T1000 (cell line): ENCODE measurements around the gene SLC44A3.
"Not testable (repeated sequence)": the region's sequence is repeated elsewhere in the genome, so short reads cannot be mapped to it uniquely, and the experiment has no call there.

Source experiments
- DNase-seq: peaks from one replicate; lab custom pipeline; 2025; ENCODE audit warnings: mixed read lengths; lab: John Stamatoyannopoulos, UW

The SLC44A3 gene

DNA sequence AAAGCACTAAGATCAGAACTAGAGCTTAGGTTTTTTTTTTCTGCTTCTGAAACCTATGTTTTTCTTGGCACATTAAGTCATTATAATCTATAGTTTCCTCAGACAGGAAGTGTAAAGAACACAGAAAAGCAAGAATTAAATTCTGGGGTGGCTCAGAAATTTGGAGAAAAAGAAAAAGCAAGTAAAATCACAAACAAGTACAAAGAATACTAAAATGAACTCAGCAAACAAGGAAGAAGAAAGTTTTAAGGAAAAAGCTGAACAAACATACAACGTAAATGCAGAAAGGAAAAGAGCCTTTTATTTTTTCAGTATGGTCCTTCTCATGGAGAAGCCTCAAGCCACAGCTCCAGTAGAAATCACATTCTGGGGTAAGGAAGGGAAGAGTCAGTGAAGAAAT lies 115.3 kb downstream of the SLC44A3 start:
- DNase-seq: no peak

- DNase-seq: no peak
Observed at GRCh38 chr1:94936861-94937620, 116.9 kb downstream of the SLC44A3 start.

GRCh38 chr1:94937820-94938219 lies 117.7 kb downstream of the SLC44A3 start:
- no peak for DNase-seq

GRCh38 chr1:94940738-94941137 lies 120.6 kb downstream of the SLC44A3 start:
- DNase-seq: no peak

GRCh38 chr1:94941480-94941879 lies 121.3 kb downstream of the SLC44A3 start:
- not testable (repeated sequence) for DNase-seq

- DNase-seq: no peak
Observed at GRCh38 chr1:94942171-94943128, 122.3 kb downstream of the SLC44A3 start.
